Endothelial cell (in vitro differentiated cells): Measurements from ENCODE around the gene TOP3A. TPM values are rescaled to one million over a fixed set of nuclear protein-coding genes. Genes with fewer than 3 reads are reported as not detected.

Experiments used
- DNase-seq: peaks from one replicate; pipeline ENCODE4 v3.0.0; 2021; ENCODE audit warnings: low spot score
- H3K27ac Mint-ChIP-seq: one replicate; pipeline ENCODE4 v1.8.0; 2021; ENCODE audit warnings: mixed read lengths, inconsistent platforms; ENCODE audit not compliant: unreplicated experiment
- H3K27me3 Mint-ChIP-seq: one replicate; pipeline ENCODE4 v1.8.0; 2021; ENCODE audit warnings: mild to moderate bottlenecking, moderate library complexity, mixed read lengths, inconsistent platforms; ENCODE audit not compliant: unreplicated experiment
- H3K36me3 Mint-ChIP-seq: one replicate; pipeline ENCODE4 v1.8.0; 2021; ENCODE audit warnings: mild to moderate bottlenecking, low read depth, mixed read lengths, inconsistent platforms; ENCODE audit not compliant: unreplicated experiment
- H3K4me1 Mint-ChIP-seq: one replicate; pipeline ENCODE4 v1.8.0; 2021; ENCODE audit warnings: mild to moderate bottlenecking, mixed read lengths, inconsistent platforms; ENCODE audit not compliant: unreplicated experiment
- H3K4me3 Mint-ChIP-seq: one replicate; pipeline ENCODE4 v1.8.0; 2021; ENCODE audit warnings: mild to moderate bottlenecking, mixed read lengths, inconsistent platforms; ENCODE audit not compliant: unreplicated experiment
- H3K9me3 Mint-ChIP-seq: one replicate; pipeline ENCODE4 v1.8.0; 2021; ENCODE audit warnings: mixed read lengths, inconsistent platforms; ENCODE audit not compliant: unreplicated experiment
- total RNA-seq: library from RNA; stranded (reverse); fragmentation: NEBNext Ultra II Directional; extraction: Animal tissue kit (Norgen Biotek cat#: 25700); gene quantifications from one replicate; pipeline ENCODE4 v1.2.1, GENCODE V29; 2021; ENCODE audit not compliant: unreplicated experiment
- TF ChIP-seq, protein P1 (sequence below): fragments of 200-600 bp; sonication (generic); IDR thresholded peaks from one replicate; pipeline ENCODE4 v1.5.0; 2021; ENCODE audit warnings: antibody characterized with exemption; ENCODE audit not compliant: unreplicated experiment

Gene TOP3A
- total RNA-seq, 1 donor from 2014 or later, result 39.2 TPM

DNA sequence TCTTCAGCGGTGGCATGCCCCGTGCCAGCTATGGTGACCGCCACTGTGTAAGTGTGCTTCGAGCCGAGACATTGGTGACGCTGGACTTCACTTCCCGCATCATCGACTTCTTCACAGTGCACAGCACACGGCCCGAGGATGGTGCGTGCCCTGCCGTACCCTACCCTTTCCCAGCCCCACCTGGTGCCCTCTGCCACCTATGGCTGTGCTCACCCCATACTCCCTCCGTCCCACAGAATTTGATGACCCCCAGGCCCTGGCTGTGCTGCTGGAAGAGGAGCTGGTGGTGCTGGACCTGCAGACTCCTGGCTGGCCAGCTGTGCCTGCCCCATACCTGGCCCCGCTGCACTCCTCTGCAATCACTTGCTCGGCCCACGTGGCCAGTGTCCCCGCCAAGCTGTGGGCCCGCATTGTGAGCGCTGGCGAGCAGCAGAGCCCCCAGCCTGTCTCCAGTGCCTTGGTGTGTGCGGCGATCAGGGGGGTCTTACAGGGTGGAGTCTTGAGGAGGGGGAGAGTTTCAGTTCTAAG, 79.9 kb downstream of the TOP3A start:
- peaks cover 32% of the 10 kb centered on the region for H3K36me3 Mint-ChIP-seq
- no peak overlapping the region for H3K27ac Mint-ChIP-seq
- no peaks in the 10 kb centered on the region for H3K4me1 Mint-ChIP-seq
- TF ChIP-seq, protein P1, sequence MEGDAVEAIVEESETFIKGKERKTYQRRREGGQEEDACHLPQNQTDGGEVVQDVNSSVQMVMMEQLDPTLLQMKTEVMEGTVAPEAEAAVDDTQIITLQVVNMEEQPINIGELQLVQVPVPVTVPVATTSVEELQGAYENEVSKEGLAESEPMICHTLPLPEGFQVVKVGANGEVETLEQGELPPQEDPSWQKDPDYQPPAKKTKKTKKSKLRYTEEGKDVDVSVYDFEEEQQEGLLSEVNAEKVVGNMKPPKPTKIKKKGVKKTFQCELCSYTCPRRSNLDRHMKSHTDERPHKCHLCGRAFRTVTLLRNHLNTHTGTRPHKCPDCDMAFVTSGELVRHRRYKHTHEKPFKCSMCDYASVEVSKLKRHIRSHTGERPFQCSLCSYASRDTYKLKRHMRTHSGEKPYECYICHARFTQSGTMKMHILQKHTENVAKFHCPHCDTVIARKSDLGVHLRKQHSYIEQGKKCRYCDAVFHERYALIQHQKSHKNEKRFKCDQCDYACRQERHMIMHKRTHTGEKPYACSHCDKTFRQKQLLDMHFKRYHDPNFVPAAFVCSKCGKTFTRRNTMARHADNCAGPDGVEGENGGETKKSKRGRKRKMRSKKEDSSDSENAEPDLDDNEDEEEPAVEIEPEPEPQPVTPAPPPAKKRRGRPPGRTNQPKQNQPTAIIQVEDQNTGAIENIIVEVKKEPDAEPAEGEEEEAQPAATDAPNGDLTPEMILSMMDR, result no peak
- DNase-seq, result no peak
- no peaks in the 10 kb centered on the region for H3K9me3 Mint-ChIP-seq
- no peak overlapping the region for H3K4me3 Mint-ChIP-seq
- peaks cover 7% of the 10 kb centered on the region for H3K27me3 Mint-ChIP-seq

DNA sequence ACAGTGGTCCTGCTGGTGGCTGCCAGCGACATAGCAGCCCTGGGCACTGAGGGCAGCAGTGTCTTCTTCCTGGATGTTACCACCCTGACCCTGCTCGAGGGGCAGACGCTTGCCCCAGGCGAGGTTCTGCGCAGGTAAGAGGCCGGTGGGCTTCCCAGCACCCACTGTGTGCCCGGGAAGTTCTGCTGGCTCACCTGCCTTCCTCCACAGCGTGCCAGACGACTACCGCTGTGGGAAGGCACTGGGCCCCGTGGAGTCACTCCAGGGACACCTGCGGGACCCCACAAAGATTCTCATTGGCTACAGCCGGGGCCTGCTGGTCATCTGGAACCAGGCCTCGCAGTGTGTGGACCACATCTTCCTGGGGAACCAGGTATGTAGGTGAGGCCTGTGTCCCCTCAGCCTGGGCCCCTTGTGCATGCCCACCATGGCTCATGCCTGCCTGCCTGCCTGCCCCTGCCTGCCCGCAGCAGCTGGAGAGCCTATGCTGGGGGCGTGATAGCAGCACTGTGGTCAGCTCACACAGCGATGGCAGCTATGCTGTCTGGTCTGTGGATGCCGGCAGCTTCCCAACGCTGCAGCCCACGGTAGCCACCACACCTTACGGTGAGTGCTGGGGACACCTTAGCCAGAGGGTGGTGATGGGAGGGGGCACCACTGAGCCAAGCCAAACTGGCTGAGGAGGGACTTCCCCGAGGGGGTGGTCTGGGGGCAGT, 80.8 kb downstream of the TOP3A start:
- H3K27me3 Mint-ChIP-seq, result peaks cover 5% of the 10 kb centered on the region
- TF ChIP-seq, protein P1, result no peak

DNA sequence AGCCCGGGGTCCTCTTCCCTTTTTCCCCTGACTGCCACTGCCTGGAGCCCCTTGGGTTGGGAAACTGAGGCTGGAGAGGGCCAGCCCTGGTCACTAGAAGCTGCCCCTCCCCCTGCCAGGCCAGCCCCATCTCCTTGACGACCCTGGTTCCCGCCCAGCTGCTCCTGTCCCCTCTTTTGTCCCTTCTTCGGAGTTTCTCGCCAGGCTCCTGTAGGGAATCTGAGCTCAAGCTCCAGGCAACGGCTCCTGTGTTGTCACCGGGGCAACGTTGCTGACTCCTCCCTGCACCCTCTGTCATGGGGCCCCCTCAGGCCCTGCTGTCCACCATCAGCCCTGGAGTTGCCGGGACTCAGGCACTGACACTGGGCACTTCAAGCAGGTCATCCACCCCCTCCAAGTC, 83.6 kb downstream of the TOP3A start:
- TF ChIP-seq, protein P1, result no peak
- Mint-ChIP-seq H3K4me3 (no peak overlapping the region), H3K36me3 (peaks cover 24% of the 10 kb centered on the region), H3K4me1 (peaks cover 14% of the 10 kb centered on the region), H3K27me3 (peaks cover 18% of the 10 kb centered on the region), H3K27ac (no peak overlapping the region), H3K9me3 (no peaks in the 10 kb centered on the region)
- DNase-seq, result no peak

More for the DNA sequence above, 80.8 kb downstream of the TOP3A start:
- no peak for DNase-seq
- Mint-ChIP-seq H3K36me3 (peaks cover 25% of the 10 kb centered on the region), H3K27ac (no peak overlapping the region), H3K9me3 (no peaks in the 10 kb centered on the region), H3K4me1 (no peaks in the 10 kb centered on the region), H3K4me3 (no peak overlapping the region)

DNA sequence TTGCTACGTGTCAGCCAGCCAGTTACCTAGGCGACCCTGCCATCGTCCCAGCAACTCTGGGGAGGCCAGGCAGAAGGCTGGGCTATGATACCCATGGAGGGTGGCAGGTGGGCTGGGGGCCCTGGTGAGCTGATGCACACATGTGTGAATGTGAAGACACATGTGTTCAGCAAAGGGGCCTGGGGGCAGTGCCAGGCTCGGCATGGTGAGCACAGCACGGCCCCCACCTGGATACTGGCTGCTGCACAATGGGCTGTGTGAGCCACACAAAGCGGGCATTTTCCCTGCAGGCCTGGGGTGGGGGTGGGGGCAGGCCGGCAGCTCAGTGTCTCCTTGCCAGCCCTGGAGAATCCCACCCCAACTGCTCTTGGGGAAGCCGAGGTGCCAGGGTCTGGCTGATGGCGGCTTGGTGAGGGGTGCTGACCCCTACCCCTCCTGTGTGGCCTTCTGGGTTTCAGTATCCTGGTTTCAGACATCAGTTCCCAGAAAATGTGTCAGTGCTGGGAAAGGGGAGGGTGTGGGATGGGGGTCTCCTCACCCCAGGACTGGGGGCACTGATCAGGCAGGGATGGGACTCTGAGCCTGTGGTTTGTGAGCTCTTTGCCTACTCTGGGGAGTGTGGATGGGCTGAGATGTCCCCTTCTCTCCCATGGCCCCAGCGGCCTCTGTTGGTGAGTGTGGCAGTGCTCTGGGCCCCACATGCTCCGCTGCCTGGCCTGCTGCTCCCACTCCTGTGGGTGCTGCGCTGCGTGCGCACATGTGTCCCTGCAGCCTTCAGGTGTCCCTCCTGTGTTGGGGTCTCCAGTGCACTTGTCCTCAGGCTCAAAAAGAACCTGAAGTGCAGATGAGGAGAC, 84.3 kb downstream of the TOP3A start:
- peaks cover 21% of the 10 kb centered on the region for H3K27me3 Mint-ChIP-seq
- peaks cover 22% of the 10 kb centered on the region for H3K36me3 Mint-ChIP-seq
- H3K27ac Mint-ChIP-seq, result no peak overlapping the region
- DNase-seq, result no peak
- H3K9me3 Mint-ChIP-seq, result no peaks in the 10 kb centered on the region
- TF ChIP-seq, protein P1, result no peak
- peaks cover 18% of the 10 kb centered on the region for H3K4me1 Mint-ChIP-seq
- H3K4me3 Mint-ChIP-seq, result no peak overlapping the region
